SK-N-SH treated with all-trans-retinoic acid at 6 μM for 48 hours (cell line): Measurements from ENCODE around the gene RIPOR2.

ENCODE experiments used
- BACH2 ChIP-seq: fragments of 250-450 bp; sonication (Bioruptor Pico); IDR thresholded peaks from 2 replicates; pipeline ENCODE4 v1.9.0; 2021; ENCODE audit warnings: mild to moderate bottlenecking, borderline replicate concordance
- CSDC2 ChIP-seq: fragments of 250-450 bp; sonication (Bioruptor Pico); IDR thresholded peaks from 2 replicates; pipeline ENCODE4 v1.5.0; 2020; ENCODE audit warnings: mild to moderate bottlenecking, moderate library complexity
- PPARA ChIP-seq: fragments of 250-450 bp; sonication (Bioruptor Pico); IDR thresholded peaks from 2 replicates; pipeline ENCODE4 v1.5.0; 2020; ENCODE audit warnings: mild to moderate bottlenecking, borderline replicate concordance
- RARB ChIP-seq: fragments of 250-450 bp; sonication (Bioruptor Pico); IDR thresholded peaks from 2 replicates; pipeline ENCODE4 v1.8.0; 2021; ENCODE audit warnings: mild to moderate bottlenecking, moderate library complexity
- TOX ChIP-seq: fragments of 250-450 bp; sonication (Bioruptor Pico); IDR thresholded peaks from 2 replicates; pipeline ENCODE4 v1.8.0; 2021; ENCODE audit warnings: mild to moderate bottlenecking, moderate library complexity, borderline replicate concordance
- ZC3H10 ChIP-seq: fragments of 250-450 bp; sonication (Bioruptor Pico); IDR thresholded peaks from 2 replicates; pipeline ENCODE4 v1.5.1; 2021; ENCODE audit warnings: mild to moderate bottlenecking, moderate library complexity
- ZFP3 ChIP-seq: fragments of 250-450 bp; sonication (Bioruptor Pico); IDR thresholded peaks from 2 replicates; pipeline ENCODE4 v1.5.0; 2020; ENCODE audit warnings: mild to moderate bottlenecking, moderate library complexity
- TF ChIP-seq, protein P1 (sequence below): fragments of 250-450 bp; sonication (Bioruptor Pico); IDR thresholded peaks from 2 replicates; pipeline ENCODE4 v1.8.0; 2020; ENCODE audit warnings: mild to moderate bottlenecking, moderate library complexity, borderline replicate concordance

DNA sequence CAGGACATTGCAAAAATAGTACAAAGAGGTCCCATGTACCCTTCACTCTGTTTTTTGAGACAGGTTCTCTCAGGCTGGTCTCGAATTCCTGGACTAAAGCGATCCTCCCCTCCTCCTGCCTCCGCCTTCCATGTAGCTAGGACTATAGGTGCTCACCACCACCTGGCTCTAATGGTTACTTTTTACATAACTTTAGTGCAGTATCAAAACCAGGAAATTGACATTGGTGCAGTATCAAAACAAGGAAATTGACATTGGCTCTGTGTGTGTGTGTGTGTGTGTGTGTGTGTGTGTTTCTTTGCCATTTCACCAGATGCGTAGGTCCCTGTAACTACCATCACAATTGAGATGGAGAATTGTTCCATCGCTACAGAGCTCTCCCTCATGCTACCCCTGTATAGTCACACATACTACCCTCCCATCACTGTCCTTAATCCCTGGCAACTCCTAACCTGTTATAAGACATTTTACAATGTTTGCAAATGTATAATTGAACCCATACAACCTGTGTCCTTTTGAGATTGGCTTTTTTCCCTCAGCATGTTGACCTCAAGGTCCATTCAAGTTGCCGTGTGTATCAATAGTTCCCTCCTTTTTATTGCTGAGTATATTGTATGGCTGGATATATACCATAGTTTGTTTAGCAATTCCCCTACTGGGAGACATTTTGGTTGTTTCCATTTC lies 28.3 kb upstream of the RIPOR2 start:
- no peak for TF ChIP-seq ZC3H10 (CRISPR knock-in tag)
- TF ChIP-seq, protein P1, sequence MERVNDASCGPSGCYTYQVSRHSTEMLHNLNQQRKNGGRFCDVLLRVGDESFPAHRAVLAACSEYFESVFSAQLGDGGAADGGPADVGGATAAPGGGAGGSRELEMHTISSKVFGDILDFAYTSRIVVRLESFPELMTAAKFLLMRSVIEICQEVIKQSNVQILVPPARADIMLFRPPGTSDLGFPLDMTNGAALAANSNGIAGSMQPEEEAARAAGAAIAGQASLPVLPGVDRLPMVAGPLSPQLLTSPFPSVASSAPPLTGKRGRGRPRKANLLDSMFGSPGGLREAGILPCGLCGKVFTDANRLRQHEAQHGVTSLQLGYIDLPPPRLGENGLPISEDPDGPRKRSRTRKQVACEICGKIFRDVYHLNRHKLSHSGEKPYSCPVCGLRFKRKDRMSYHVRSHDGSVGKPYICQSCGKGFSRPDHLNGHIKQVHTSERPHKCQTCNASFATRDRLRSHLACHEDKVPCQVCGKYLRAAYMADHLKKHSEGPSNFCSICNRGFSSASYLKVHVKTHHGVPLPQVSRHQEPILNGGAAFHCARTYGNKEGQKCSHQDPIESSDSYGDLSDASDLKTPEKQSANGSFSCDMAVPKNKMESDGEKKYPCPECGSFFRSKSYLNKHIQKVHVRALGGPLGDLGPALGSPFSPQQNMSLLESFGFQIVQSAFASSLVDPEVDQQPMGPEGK (CRISPR knock-in tag), result no peak
- TF ChIP-seq TOX (CRISPR knock-in tag), result no peak
- TF ChIP-seq ZFP3, result no peak
- no peak for TF ChIP-seq BACH2 (CRISPR knock-in tag)
- no peak for TF ChIP-seq RARB (CRISPR knock-in tag)
- TF ChIP-seq CSDC2, result no peak
- TF ChIP-seq PPARA (CRISPR knock-in tag), result no peak
